ENCODE results near the gene AMER2. TPM values are rescaled to one million over a fixed set of nuclear protein-coding genes. Genes with fewer than 3 reads are reported as not detected.

The AMER2 gene
- total and polyA plus RNA-seq, 8 donors, result 0.03 to 0.50 (median 0.13) TPM; not detected in 1

DNA sequence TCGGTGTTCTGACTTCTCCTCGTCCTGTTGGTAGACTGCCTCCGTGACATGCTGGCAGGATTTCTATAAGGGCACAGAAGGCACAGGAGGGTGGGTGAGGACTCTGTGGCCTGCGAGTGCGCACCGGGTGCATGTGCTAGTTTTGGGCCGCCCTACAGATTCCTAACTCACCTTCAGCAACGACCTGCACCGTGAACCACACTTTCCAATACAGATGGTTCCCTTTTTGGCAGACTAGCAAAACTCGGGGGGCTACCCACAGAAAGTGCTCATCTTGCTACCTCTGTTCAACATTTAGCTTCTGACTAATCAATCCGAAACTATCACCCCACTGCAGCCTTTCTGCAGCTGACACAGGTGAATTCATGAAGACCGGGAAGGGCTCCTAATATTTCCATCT lies 14.1 kb upstream of the AMER2 start:
- no peak for DNase-seq
- Histone ChIP-seq H3K4me3 (no peak overlapping the region), H3K27ac (no peak overlapping the region), H3K9me3 (no peaks in the 10 kb centered on the region), H3K36me3 (no peaks in the 10 kb centered on the region), H3K4me1 (no peaks in the 10 kb centered on the region), H3K27me3 (peaks cover 4 to 20% of the 10 kb centered on the region in 2 donors)
- no peak for ATAC-seq
- intact Hi-C loops (cut with DNase I), result no loop called here
- TF ChIP-seq, protein P1, sequence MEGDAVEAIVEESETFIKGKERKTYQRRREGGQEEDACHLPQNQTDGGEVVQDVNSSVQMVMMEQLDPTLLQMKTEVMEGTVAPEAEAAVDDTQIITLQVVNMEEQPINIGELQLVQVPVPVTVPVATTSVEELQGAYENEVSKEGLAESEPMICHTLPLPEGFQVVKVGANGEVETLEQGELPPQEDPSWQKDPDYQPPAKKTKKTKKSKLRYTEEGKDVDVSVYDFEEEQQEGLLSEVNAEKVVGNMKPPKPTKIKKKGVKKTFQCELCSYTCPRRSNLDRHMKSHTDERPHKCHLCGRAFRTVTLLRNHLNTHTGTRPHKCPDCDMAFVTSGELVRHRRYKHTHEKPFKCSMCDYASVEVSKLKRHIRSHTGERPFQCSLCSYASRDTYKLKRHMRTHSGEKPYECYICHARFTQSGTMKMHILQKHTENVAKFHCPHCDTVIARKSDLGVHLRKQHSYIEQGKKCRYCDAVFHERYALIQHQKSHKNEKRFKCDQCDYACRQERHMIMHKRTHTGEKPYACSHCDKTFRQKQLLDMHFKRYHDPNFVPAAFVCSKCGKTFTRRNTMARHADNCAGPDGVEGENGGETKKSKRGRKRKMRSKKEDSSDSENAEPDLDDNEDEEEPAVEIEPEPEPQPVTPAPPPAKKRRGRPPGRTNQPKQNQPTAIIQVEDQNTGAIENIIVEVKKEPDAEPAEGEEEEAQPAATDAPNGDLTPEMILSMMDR (IDR thresholded peaks at IDR 0.05), result no peak

DNA sequence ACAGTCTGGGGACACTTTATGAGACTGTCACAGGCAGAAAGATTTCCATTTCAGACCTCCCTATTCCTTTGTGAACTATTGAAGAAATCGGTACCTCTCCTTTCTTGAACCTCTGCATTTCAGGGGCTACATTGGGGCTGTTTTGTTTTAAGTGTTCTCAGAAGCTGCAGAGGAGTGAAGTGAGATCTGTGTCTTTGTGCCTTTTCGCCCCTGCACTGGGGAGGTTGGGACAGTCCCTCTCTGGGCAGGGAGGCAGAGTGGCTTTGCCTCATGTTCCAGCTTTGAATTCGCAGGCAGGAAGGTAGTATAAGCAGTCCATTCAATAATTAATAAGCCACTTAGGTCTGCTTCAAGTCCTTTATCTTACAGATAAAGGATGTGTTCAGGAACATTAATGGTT lies 9.5 kb upstream of the AMER2 start:
- Histone ChIP-seq H3K9me3 (no peaks in the 10 kb centered on the region), H3K4me1 (no peaks in the 10 kb centered on the region), H3K36me3 (no peaks in the 10 kb centered on the region), H3K4me3 (no peak overlapping the region), H3K27ac (no peak overlapping the region), H3K27me3 (peaks cover 0 to 49% of the 10 kb centered on the region in 2 donors)
- no peak for DNase-seq
- intact Hi-C loops (cut with DNase I), result no loop called here
- no peak for ATAC-seq
- TF ChIP-seq, protein P1 (IDR thresholded peaks at IDR 0.05), result no peak

DNA sequence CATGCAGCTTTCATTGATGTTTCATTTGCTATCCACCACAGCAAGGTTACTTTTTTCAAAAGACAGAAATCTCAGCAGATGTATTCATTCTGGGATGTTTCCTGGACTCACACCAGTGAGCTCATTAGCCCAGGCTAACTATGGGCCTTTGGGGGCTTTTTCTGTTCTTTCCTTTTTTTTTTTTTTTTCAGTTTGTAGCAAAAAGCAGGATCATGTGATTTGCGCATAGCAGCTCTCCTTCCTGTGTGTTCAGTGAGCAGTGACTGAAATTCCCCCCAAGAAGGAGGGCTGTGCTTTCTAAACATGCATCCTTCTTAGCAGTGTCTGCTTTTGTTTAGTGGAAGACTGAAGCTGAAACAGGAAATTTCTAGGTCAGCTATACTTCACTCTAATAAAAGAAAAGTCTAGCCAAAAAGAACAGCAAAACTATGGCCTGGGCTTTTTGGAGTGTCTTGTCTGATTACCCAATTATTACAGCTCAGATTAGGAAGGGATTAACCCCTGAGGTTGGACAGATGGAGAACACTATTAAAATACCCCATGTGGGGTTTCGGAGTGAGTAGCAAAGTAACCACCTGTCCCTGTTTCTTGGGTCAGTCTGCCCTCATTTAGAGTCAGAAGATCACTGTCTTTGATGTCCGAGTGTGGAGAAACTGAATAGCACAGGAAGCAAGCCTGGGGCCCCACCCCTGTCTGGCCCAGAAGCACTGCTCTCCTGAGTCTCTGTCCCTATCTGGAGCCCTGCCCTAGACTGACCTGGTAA lies 8.9 kb upstream of the AMER2 start:
- Histone ChIP-seq H3K4me1 (no peaks in the 10 kb centered on the region), H3K4me3 (no peak overlapping the region), H3K27ac (no peak overlapping the region), H3K36me3 (no peaks in the 10 kb centered on the region), H3K27me3 (peaks cover 0 to 49% of the 10 kb centered on the region in 2 donors), H3K9me3 (no peaks in the 10 kb centered on the region)
- DNase-seq (no peak), ATAC-seq (no peak)
- TF ChIP-seq, protein P1 (IDR thresholded peaks at IDR 0.05), result no peak
- intact Hi-C loops (cut with DNase I), result no loop called here

DNA sequence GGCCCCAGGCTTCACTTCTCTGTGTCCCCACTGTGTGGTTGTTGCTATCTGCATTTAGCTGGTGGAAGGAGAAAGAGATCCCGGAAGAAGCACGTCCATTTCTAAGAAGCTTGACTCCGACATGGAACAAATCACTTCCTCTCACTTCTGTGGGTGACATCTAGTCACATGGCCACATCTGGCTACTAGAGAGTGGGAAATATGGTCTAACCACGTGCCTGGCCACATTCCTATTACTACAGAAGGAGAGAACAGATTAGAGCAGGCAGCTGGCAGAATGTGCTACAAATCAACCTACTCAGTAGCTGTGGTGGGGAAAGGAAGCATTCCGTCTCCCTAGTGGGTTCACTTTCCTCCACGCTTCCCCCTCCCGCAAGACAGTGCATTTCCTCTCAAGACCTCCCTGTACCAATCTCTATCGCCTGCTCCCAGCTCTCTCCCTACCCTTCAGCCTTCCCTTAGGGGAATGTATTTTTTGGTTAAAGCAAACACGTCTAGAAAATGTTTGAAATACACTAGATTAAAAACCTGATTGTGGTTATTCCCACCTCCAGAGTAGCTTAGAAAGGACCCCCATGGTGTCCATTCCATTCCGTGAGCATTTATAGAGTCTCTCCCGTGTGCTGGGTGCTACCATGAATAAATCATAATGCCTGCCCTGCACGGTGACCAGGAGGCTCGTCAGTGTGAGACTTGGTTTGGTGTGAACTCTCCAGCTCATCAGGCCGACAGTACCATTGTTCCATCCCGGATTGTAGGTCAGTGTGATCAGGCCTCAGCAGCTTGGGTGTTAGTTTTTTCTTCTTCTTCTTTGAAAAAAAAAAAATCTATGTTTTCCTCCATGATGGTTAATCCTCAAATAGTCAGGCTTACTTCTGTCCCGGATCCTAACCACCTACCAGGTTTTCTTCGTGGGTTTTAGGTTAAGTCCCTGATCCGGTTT lies 8.0 kb upstream of the AMER2 start:
- Histone ChIP-seq H3K4me3 (no peak overlapping the region), H3K36me3 (no peaks in the 10 kb centered on the region), H3K4me1 (no peaks in the 10 kb centered on the region), H3K9me3 (no peaks in the 10 kb centered on the region), H3K27me3 (peaks cover 6 to 56% of the 10 kb centered on the region in 2 donors), H3K27ac (no peak overlapping the region)
- intact Hi-C loops (cut with DNase I), result no loop called here
- ATAC-seq (no peak), DNase-seq (no peak)
- TF ChIP-seq, protein P1 (IDR thresholded peaks at IDR 0.05), result no peak

DNA sequence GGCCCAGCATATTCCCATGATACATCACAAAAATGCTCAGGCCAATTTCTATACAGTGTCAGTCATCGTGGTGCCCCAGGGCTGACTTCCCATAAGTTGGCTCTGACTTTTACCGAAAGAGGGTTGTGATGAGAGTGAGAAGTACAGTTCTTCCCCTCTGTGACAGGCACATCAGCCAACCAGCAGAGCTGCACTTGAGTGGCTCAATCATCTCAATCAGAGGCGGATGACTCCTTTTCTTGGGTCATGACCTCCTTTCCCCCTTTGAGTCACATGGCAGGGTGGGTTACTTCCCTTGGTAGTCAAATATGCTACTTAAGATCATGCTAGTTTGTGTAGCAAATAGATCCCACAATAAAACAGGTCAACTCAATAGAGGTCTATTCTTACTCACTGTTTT lies 6.9 kb upstream of the AMER2 start:
- intact Hi-C loops (cut with DNase I), result no loop called here
- H3K27ac ChIP-seq, result no peak overlapping the region
- no peak overlapping the region for H3K4me3 ChIP-seq
- DNase-seq, result no peak
- H3K9me3 ChIP-seq, result no peaks in the 10 kb centered on the region
- H3K27me3 ChIP-seq, result peaks cover 9 to 63% of the 10 kb centered on the region in 2 donors
- H3K4me1 ChIP-seq, result no peaks in the 10 kb centered on the region
- ATAC-seq, result no peak
- TF ChIP-seq, protein P1 (IDR thresholded peaks at IDR 0.05), result no peak
- no peaks in the 10 kb centered on the region for H3K36me3 ChIP-seq

Measured in left lung (tissue), 10 donors.